ENCODE measurements around the gene STX19. TPM values are rescaled to one million over a fixed set of nuclear protein-coding genes. Genes with fewer than 3 reads are reported as not detected.
A peak's percentile ranks its signal among the peaks of the same experiment; 100 is the strongest.
"Not testable (repeated sequence)": the region's sequence is repeated elsewhere in the genome, so short reads cannot be mapped to it uniquely, and the experiment has no call there.

STX19 gene
- total and polyA plus RNA-seq, 4 experiments from 2014 or later, result 0.39 TPM; not detected in 2

DNA sequence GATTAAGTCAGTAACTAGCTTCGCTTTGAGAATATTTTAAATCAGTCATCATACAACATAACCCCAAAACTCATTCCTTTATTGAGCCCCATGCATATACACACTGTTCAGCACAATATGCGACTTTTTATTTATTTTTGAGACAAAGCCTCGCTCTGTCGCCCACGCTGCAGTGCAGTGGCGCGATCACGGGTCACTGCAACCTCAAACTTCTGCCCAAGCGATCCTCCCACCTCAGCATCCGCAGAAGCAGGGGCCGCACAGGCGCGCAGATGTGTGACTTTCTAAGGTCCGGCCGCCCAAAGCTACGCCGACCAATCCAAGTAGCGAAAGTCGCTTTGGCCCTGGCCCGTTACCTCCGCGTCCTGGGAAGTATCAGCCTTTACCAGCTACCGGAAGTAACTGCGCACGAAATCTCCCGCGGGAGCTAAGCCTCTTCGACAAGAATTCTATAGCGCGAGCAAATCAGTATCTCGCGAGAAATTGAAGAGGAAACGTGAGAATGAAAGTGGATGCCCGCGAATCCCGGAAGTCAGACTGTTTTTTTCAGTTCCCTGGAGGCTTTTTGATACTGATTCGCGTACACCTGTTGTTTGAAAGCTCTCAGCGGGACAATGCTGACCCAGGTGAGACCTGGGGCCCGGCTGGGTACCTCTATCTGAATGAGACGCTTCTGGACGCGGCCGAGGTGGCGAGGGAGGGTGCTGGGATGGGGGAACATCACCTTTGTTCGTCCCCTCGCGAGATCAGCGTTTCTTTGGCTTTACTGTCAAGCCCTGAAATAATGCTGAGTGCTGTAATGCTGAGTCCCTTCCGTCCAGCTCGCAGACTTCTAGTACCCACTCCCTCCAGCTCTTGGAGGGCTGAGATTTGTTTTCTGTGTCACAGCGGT is 34.4 kb upstream of the STX19 start, which contains the start of the genes DHFR2 and NSUN3:
Gene DHFR2 (minus strand): TSS at position 404 of the 892 bp plus-strand sequence. CDS start 1,405 bp downstream, outside the sequence.
Gene NSUN3 (plus strand): TSS at position 549 of the 892 bp plus-strand sequence. CDS start 66 bp downstream, at position 615.
- H3K36me3 Mint-ChIP-seq, result peaks cover 22 to 43% of the 10 kb centered on the region in 2 donors
- H3K9me3 ChIP-seq (ENCODE audit: control insufficient read depth in 1 of 2, low read length in 2 of 2), result no peaks in the 10 kb centered on the region
- intact Hi-C loops (cut with micrococcal nuclease), result loop anchor here (1.0 kb wide), 2 partner anchors 18 to 82 kb away; partner anchors contain the start of gene ARL13B
- H3K4me3 Mint-ChIP-seq, result peak within 1 kb of the TSS; percentile 97 to 100 (median 98)
- H3K27ac Mint-ChIP-seq, result peak within 1 kb of the TSS; percentile 99 to 100 (median 100)
- no peaks in the 10 kb centered on the region for H3K27me3 Mint-ChIP-seq
- POLR2A ChIA-PET (ENCODE audit: partially characterized antibody), result interaction anchor here (0.7 to 2.4 kb wide), 15 partner anchors 8 to 90 kb away, joined by 3 to 33 read pairs (median 4); partner anchors contain the start of genes ARL13B and PROS1
- CTCF ChIA-PET (ENCODE audit: partially characterized antibody), result interaction anchor here (1.0 to 2.5 kb wide), 9 partner anchors 9 to 59 kb away, joined by 3 to 13 read pairs (median 5); no protein-coding TSS in a partner anchor
- H3K27ac ChIP-seq (ENCODE audit: low read depth, low read length), result peak within 1 kb of the TSS; percentile 95
- peak within 1 kb of the TSS; percentile 97 for H3K4me3 ChIP-seq (ENCODE audit: low read length in 2 of 2)
- H3K4me1 Mint-ChIP-seq, result peaks cover 32 to 62% (median 47%) of the 10 kb centered on the region in 4 donors
- peaks cover 10% of the 10 kb centered on the region for H3K36me3 ChIP-seq (ENCODE audit: insufficient read depth, low read length)
- H3K9me3 Mint-ChIP-seq, result peaks cover 0 to 1% (median 0%) of the 10 kb centered on the region in 8 donors
- peak; percentile 91 to 94 (median 92) for DNase-seq
- no peaks in the 10 kb centered on the region for H3K27me3 ChIP-seq (ENCODE audit: insufficient read depth, low read length)
- H3K4me1 ChIP-seq (ENCODE audit: insufficient read depth, low read length), result peaks cover 45% of the 10 kb centered on the region

- H3K4me3 Mint-ChIP-seq, result no peak overlapping the region
These were observed 32.9 kb upstream of the STX19 start for GRCh38 chr3:94061297-94061696.

GRCh38 chr3:94050546-94050945 is 22.1 kb upstream of the STX19 start:
- ChIA-PET POLR2A (ENCODE audit: partially characterized antibody) (no interaction called here), CTCF (ENCODE audit: partially characterized antibody) (interaction anchor here (2.3 kb wide), 1 partner anchor 19 kb away, joined by 11 read pairs; no protein-coding TSS in a partner anchor)
- H3K27ac Mint-ChIP-seq, result no peak overlapping the region
- Histone ChIP-seq H3K36me3 (ENCODE audit: insufficient read depth, low read length) (no peaks in the 10 kb centered on the region), H3K27me3 (ENCODE audit: insufficient read depth, low read length) (no peaks in the 10 kb centered on the region), H3K27ac (ENCODE audit: low read depth, low read length) (no peak overlapping the region), H3K4me1 (ENCODE audit: insufficient read depth, low read length) (no peaks in the 10 kb centered on the region), H3K9me3 (ENCODE audit: control insufficient read depth in 1 of 2, low read length in 2 of 2) (no peaks in the 10 kb centered on the region), H3K4me3 (ENCODE audit: low read length in 2 of 2) (no peak overlapping the region)
- no peaks in the 10 kb centered on the region for H3K9me3 Mint-ChIP-seq
- H3K4me1 Mint-ChIP-seq, result no peaks in the 10 kb centered on the region
- DNase-seq, result no peak
- H3K36me3 Mint-ChIP-seq, result peaks cover 0 to 3% of the 10 kb centered on the region in 2 donors
- no peak overlapping the region for H3K4me3 Mint-ChIP-seq
- no peaks in the 10 kb centered on the region for H3K27me3 Mint-ChIP-seq
- intact Hi-C loops (cut with micrococcal nuclease), result no loop called here

More at GRCh38 chr3:94061297-94061696, 32.9 kb upstream of the STX19 start:
- ChIA-PET CTCF (ENCODE audit: partially characterized antibody) (interaction anchor here (1.0 to 2.2 kb wide), 3 partner anchors 8 to 14 kb away, joined by 3 to 9 read pairs (median 7); no protein-coding TSS in a partner anchor), POLR2A (ENCODE audit: partially characterized antibody) (no interaction called here)
- Histone ChIP-seq H3K4me1 (ENCODE audit: insufficient read depth, low read length) (peaks cover 34% of the 10 kb centered on the region), H3K27ac (ENCODE audit: low read depth, low read length) (no peak overlapping the region), H3K4me3 (ENCODE audit: low read length in 2 of 2) (no peak overlapping the region), H3K36me3 (ENCODE audit: insufficient read depth, low read length) (peaks cover 4% of the 10 kb centered on the region), H3K9me3 (ENCODE audit: control insufficient read depth in 1 of 2, low read length in 2 of 2) (no peaks in the 10 kb centered on the region), H3K27me3 (ENCODE audit: insufficient read depth, low read length) (no peaks in the 10 kb centered on the region)
- DNase-seq, result no peak
- Mint-ChIP-seq H3K27ac (peak overlapping the region in 2 of 7 donors; percentile 35 to 71), H3K27me3 (no peaks in the 10 kb centered on the region), H3K9me3 (peaks cover 0 to 1% (median 0%) of the 10 kb centered on the region in 8 donors), H3K36me3 (peaks cover 9 to 33% of the 10 kb centered on the region in 2 donors), H3K4me1 (peaks cover 22 to 48% (median 34%) of the 10 kb centered on the region in 4 donors)
- intact Hi-C loops (cut with micrococcal nuclease), result no loop called here

GRCh38 chr3:94049267-94049666 is 20.9 kb upstream of the STX19 start:
- no peaks in the 10 kb centered on the region for H3K9me3 ChIP-seq (ENCODE audit: control insufficient read depth in 1 of 2, low read length in 2 of 2)
- intact Hi-C loops (cut with micrococcal nuclease), result no loop called here
- Mint-ChIP-seq H3K36me3 (peaks cover 3 to 7% of the 10 kb centered on the region in 2 donors), H3K9me3 (no peaks in the 10 kb centered on the region), H3K4me1 (no peaks in the 10 kb centered on the region), H3K27ac (no peak overlapping the region), H3K27me3 (no peaks in the 10 kb centered on the region), H3K4me3 (no peak overlapping the region)
- H3K27me3 ChIP-seq (ENCODE audit: insufficient read depth, low read length), result no peaks in the 10 kb centered on the region
- no peak overlapping the region for H3K4me3 ChIP-seq (ENCODE audit: low read length in 2 of 2)
- ChIA-PET POLR2A (ENCODE audit: partially characterized antibody) (no interaction called here), CTCF (ENCODE audit: partially characterized antibody) (interaction anchor here (0.8 to 2.3 kb wide), 2 partner anchors 20 kb away, joined by 3 to 11 read pairs; no protein-coding TSS in a partner anchor)
- H3K4me1 ChIP-seq (ENCODE audit: insufficient read depth, low read length), result no peaks in the 10 kb centered on the region
- no peak for DNase-seq
- no peak overlapping the region for H3K27ac ChIP-seq (ENCODE audit: low read depth, low read length)
- no peaks in the 10 kb centered on the region for H3K36me3 ChIP-seq (ENCODE audit: insufficient read depth, low read length)

GRCh38 chr3:94046533-94046932 is 18.1 kb upstream of the STX19 start:
- ChIA-PET CTCF (ENCODE audit: partially characterized antibody) (no interaction called here), POLR2A (ENCODE audit: partially characterized antibody) (no interaction called here)
- no peak overlapping the region for H3K27ac ChIP-seq (ENCODE audit: low read depth, low read length)
- no peaks in the 10 kb centered on the region for H3K36me3 ChIP-seq (ENCODE audit: insufficient read depth, low read length)
- no peaks in the 10 kb centered on the region for H3K9me3 ChIP-seq (ENCODE audit: control insufficient read depth in 1 of 2, low read length in 2 of 2)
- H3K4me3 ChIP-seq (ENCODE audit: low read length in 2 of 2), result no peak overlapping the region
- Mint-ChIP-seq H3K4me1 (no peaks in the 10 kb centered on the region), H3K4me3 (no peak overlapping the region), H3K9me3 (peaks cover 0 to 2% (median 0%) of the 10 kb centered on the region in 8 donors), H3K27me3 (no peaks in the 10 kb centered on the region), H3K36me3 (peaks cover 3 to 12% of the 10 kb centered on the region in 2 donors), H3K27ac (no peak overlapping the region)
- DNase-seq, result no peak
- H3K4me1 ChIP-seq (ENCODE audit: insufficient read depth, low read length), result no peaks in the 10 kb centered on the region
- H3K27me3 ChIP-seq (ENCODE audit: insufficient read depth, low read length), result no peaks in the 10 kb centered on the region
- intact Hi-C loops (cut with micrococcal nuclease), result no loop called here

- H3K4me3 Mint-ChIP-seq; DNase-seq; CTCF ChIA-PET (ENCODE audit: partially characterized antibody); intact Hi-C loops (cut with micrococcal nuclease); H3K27me3 Mint-ChIP-seq; H3K4me3 ChIP-seq (ENCODE audit: low read length in 2 of 2); H3K36me3 ChIP-seq (ENCODE audit: insufficient read depth, low read length); H3K9me3 Mint-ChIP-seq; H3K4me1 Mint-ChIP-seq; H3K27me3 ChIP-seq (ENCODE audit: insufficient read depth, low read length); POLR2A ChIA-PET (ENCODE audit: partially characterized antibody); H3K27ac ChIP-seq (ENCODE audit: low read depth, low read length); H3K4me1 ChIP-seq (ENCODE audit: insufficient read depth, low read length); H3K9me3 ChIP-seq (ENCODE audit: control insufficient read depth in 1 of 2, low read length in 2 of 2): not testable (repeated sequence)
- Mint-ChIP-seq H3K36me3 (peaks cover 3 to 12% of the 10 kb centered on the region in 2 donors), H3K27ac (peak overlapping the region in 1 of 7 donors; percentile 67)
These were observed 15.9 kb upstream of the STX19 start for GRCh38 chr3:94044100-94044936.
